Stomach (tissue), 9 donors: ENCODE results near the gene HIGD2A. TPM values are rescaled to one million over a fixed set of nuclear protein-coding genes. Genes with fewer than 3 reads are reported as not detected.

Experiments
- DNase-seq, 2 donors: peaks; one replicate each; pipeline versions ENCODE4 v3.0.0 to v3.0.0-alpha.2; 2013 to 2019
- H3K27ac ChIP-seq, 5 donors: fragments of 200-600 bp in 4 of 5; sonication (generic) in 4 of 5; one replicate each; pipeline ENCODE4 v1.5.1; 2013 to 2019; ENCODE audit warnings: mild to moderate bottlenecking in 1 of 5, moderate library complexity in 1 of 5
- H3K27me3 ChIP-seq, 3 donors: fragments of 200-600 bp; sonication (generic); one replicate each; pipeline ENCODE4 v1.5.1; 2017 to 2019; ENCODE audit warnings: mixed run types in 1 of 3
- H3K36me3 ChIP-seq, 4 donors: fragments of 200-600 bp; sonication (generic); 1 replicate in 3 of 4; 2 replicates in 1 of 4; pipeline ENCODE4 v1.5.1; 2016 to 2019
- H3K4me1 ChIP-seq, 4 donors: fragments of 200-600 bp; sonication (generic); one replicate each; pipeline ENCODE4 v1.5.1; 2016 to 2019
- H3K4me3 ChIP-seq, 4 donors: fragments of 200-600 bp; sonication (generic) in 3 of 4; one replicate each; pipeline ENCODE4 v1.5.1; 2016 to 2019; ENCODE audit warnings: mild to moderate bottlenecking in 1 of 4
- H3K9me3 ChIP-seq, 4 donors: fragments of 200-600 bp; sonication (generic); one replicate each; pipeline ENCODE4 v1.5.1; 2016 to 2019
- CTCF ChIP-seq, 7 experiments: fragments of 450-650 bp in 4 of 7; fragments of 200-600 bp in 3 of 7; sonication (generic) in 3 of 7; IDR thresholded peaks; one replicate each; pipeline ENCODE4 v1.5.1; 2016 to 2019; ENCODE audit warnings: antibody characterized with exemption in 7 of 7, control low read depth in 2 of 7, mild to moderate bottlenecking in 1 of 7
- EP300 ChIP-seq: sonication (generic); formaldehyde crosslinking; IDR thresholded peaks from one replicate; pipeline ENCODE4 v1.6.1; 2017; ENCODE audit warnings: antibody characterized with exemption
- POLR2A ChIP-seq, 4 donors: fragments of 450-650 bp; IDR thresholded peaks; one replicate each; pipeline ENCODE4 v1.6.1; 2016; ENCODE audit warnings: antibody characterized with exemption in 4 of 4, control low read depth in 2 of 4, mild to moderate bottlenecking in 1 of 4, moderate library complexity in 1 of 4
- POLR2AphosphoS5 ChIP-seq, 3 donors: sonication (generic); formaldehyde crosslinking; IDR thresholded peaks; one replicate each; pipeline ENCODE4 v1.6.1; 2016; ENCODE audit warnings: antibody characterized with exemption in 3 of 3
- WGBS, 5 donors: extraction: QIAGEN DNeasy Blood & Tissue Kit in 3 of 5; methylation state at CpG; one replicate each; pipeline versions ENCODE4 v1.1.5 to v1.1.7; 2013 to 2018; 5-methylcytosine and 5-hydroxymethylcytosine counted together
- intact Hi-C: fragments of 100-400 bp; cut with DNase I; formaldehyde crosslinking; loops from one replicate; pipeline ENCODE4 v1.15.1; 2023; ENCODE audit warnings: low total_unique reads
- polyA plus RNA-seq, 3 donors: library from polyadenylated mRNA; stranded (reverse); fragments of 200-250 nt; gene quantifications; one replicate each; pipeline ENCODE4 v1.2.3, GENCODE V29; 2013
- total RNA-seq, 5 donors: library from RNA; depleted of rRNA; stranded (reverse); fragments of >200 nt; gene quantifications; one replicate each; pipeline versions ENCODE4 v1.1.0 to v1.2.3, GENCODE V29; 2014 to 2016
- donor health status: healthy with polysubstance abuse.
- donor health status: Bipolar disorder and iron deficiency.
- donor health status: healthy.

The HIGD2A gene
- total and polyA plus RNA-seq, 8 donors: 47.2 to 248 (median 216) TPM

- TF ChIP-seq POLR2AphosphoS5 (IDR thresholded peaks at IDR 0.05): no peak
- no peak for TF ChIP-seq POLR2A (IDR thresholded peaks at IDR 0.05)
- no peak for TF ChIP-seq CTCF (IDR thresholded peaks at IDR 0.05)
- no peak for TF ChIP-seq EP300
- Histone ChIP-seq H3K4me3 (no peak overlapping the region), H3K27ac (peak overlapping the region in 3 of 5 donors; percentile 47 to 71 (median 58)), H3K4me1 (peaks cover 0 to 6% (median 2%) of the 10 kb centered on the region in 4 donors), H3K27me3 (peaks cover 0 to 5% (median 0%) of the 10 kb centered on the region in 3 donors), H3K36me3 (no peaks in the 10 kb centered on the region), H3K9me3 (no peaks in the 10 kb centered on the region)
- intact Hi-C loops: no loop called here
- 80 to 93% (median 87%) methylated on average over 1 of the region's 1 CpG for WGBS, 5 donors
- no peak for DNase-seq
Measured at GRCh38 chr5:176425791-176426190, 37.2 kb downstream of the HIGD2A start.

GRCh38 chr5:176426876-176427275 is 38.3 kb downstream of the HIGD2A start:
- intact Hi-C loops: no loop called here
- no peak overlapping the region for H3K27ac ChIP-seq
- peaks cover 0 to 7% (median 0%) of the 10 kb centered on the region in 3 donors for H3K27me3 ChIP-seq
- 81 to 93% (median 87%) methylated on average over 1 of the region's 1 CpG for WGBS, 5 donors
- no peak for TF ChIP-seq POLR2A (IDR thresholded peaks at IDR 0.05)
- TF ChIP-seq POLR2AphosphoS5 (IDR thresholded peaks at IDR 0.05): no peak
- TF ChIP-seq EP300: no peak
- no peak for TF ChIP-seq CTCF (IDR thresholded peaks at IDR 0.05)
- no peaks in the 10 kb centered on the region for H3K36me3 ChIP-seq
- H3K4me3 ChIP-seq: no peak overlapping the region
- peaks cover 0 to 6% (median 2%) of the 10 kb centered on the region in 4 donors for H3K4me1 ChIP-seq
- no peaks in the 10 kb centered on the region for H3K9me3 ChIP-seq
- DNase-seq: no peak

- Histone ChIP-seq H3K4me1 (peaks cover 0 to 6% (median 2%) of the 10 kb centered on the region in 4 donors), H3K27me3 (peaks cover 0 to 13% (median 0%) of the 10 kb centered on the region in 3 donors), H3K4me3 (no peak overlapping the region), H3K36me3 (no peaks in the 10 kb centered on the region), H3K27ac (no peak overlapping the region), H3K9me3 (no peaks in the 10 kb centered on the region)
- TF ChIP-seq EP300 (no peak), POLR2A (IDR thresholded peaks at IDR 0.05) (no peak), CTCF (IDR thresholded peaks at IDR 0.05) (no peak), POLR2AphosphoS5 (IDR thresholded peaks at IDR 0.05) (no peak)
- intact Hi-C loops: no loop called here
- 59 to 79% (median 71%) methylated on average over 4 of the region's 4 CpGs for WGBS, 5 donors
- DNase-seq: no peak
Measured at GRCh38 chr5:176427971-176428370, 39.4 kb downstream of the HIGD2A start.

GRCh38 chr5:176429972-176430371 is 41.4 kb downstream of the HIGD2A start:
- no peak for TF ChIP-seq CTCF (IDR thresholded peaks at IDR 0.05)
- TF ChIP-seq EP300: no peak
- TF ChIP-seq POLR2A (IDR thresholded peaks at IDR 0.05): no peak
- TF ChIP-seq POLR2AphosphoS5 (IDR thresholded peaks at IDR 0.05): no peak
- Histone ChIP-seq H3K27ac (no peak overlapping the region), H3K27me3 (peaks cover 0 to 13% (median 0%) of the 10 kb centered on the region in 3 donors), H3K36me3 (no peaks in the 10 kb centered on the region), H3K4me1 (no peaks in the 10 kb centered on the region), H3K9me3 (no peaks in the 10 kb centered on the region), H3K4me3 (no peak overlapping the region)
- intact Hi-C loops: no loop called here
- no peak for DNase-seq
- WGBS, 5 donors: 65 to 74% (median 68%) methylated on average over 4 of the region's 4 CpGs
